Mesothelial cell of epicardium (in vitro differentiated cells): Measurements from ENCODE around the gene TOM1. TPM values are rescaled to one million over a fixed set of nuclear protein-coding genes. Genes with fewer than 3 reads are reported as not detected.

Experiments
- DNase-seq, 2 experiments: peaks; one replicate each; pipeline ENCODE4 v3.0.0; 2021; ENCODE audit warnings: low spot score in 2 of 2; ENCODE audit not compliant: unreplicated experiment in 2 of 2
- H3K27ac Mint-ChIP-seq: 2 replicates; pipeline ENCODE4 v1.8.0; 2021; ENCODE audit warnings: mixed read lengths
- H3K27me3 Mint-ChIP-seq: 2 replicates; pipeline ENCODE4 v1.8.0; 2021; ENCODE audit warnings: low read depth, mixed read lengths
- H3K36me3 Mint-ChIP-seq: 2 replicates; pipeline ENCODE4 v1.8.0; 2021; ENCODE audit warnings: mixed read lengths
- H3K4me1 Mint-ChIP-seq: 2 replicates; pipeline ENCODE4 v1.8.0; 2021; ENCODE audit warnings: mixed read lengths
- H3K4me3 Mint-ChIP-seq: 2 replicates; pipeline ENCODE4 v1.8.0; 2021; ENCODE audit warnings: mild to moderate bottlenecking, moderate library complexity, mixed read lengths
- H3K9me3 Mint-ChIP-seq: 2 replicates; pipeline ENCODE4 v1.8.0; 2021; ENCODE audit warnings: mixed read lengths
- CTCF ChIP-seq: fragments of 200-600 bp; sonication (generic); IDR thresholded peaks from one replicate; pipeline ENCODE4 v1.5.0; 2021; ENCODE audit warnings: antibody characterized with exemption; ENCODE audit not compliant: unreplicated experiment
- total RNA-seq: library from RNA; stranded (reverse); gene quantifications from 3 replicates; pipeline ENCODE4 v1.2.1, GENCODE V29; 2021

TOM1 gene
- total RNA-seq, 1 donor from 2014 or later, result 41.4 TPM

DNA sequence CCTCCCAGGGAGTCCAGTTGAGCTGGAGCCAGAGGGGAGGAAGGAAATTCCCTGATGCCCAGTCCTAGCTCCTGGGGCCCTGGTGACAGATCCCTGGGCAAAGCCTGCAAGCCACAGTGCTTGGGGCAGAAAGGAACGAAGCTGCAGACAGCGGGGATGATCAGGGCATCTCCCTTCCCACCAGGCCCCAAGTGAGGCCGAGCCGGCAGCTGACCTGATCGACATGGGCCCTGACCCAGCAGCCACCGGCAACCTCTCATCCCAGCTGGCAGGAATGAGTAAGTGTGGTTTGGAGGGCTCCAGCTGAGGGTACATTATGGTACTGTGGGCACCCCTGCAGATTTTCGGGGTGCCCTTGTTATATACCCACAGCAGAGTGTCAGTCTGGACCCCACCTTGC is 33.5 kb downstream of the TOM1 start:
- TF ChIP-seq CTCF, result no peak
- H3K9me3 Mint-ChIP-seq, result no peaks in the 10 kb centered on the region
- H3K27ac Mint-ChIP-seq, result no peak overlapping the region
- no peak overlapping the region for H3K4me3 Mint-ChIP-seq
- no peaks in the 10 kb centered on the region for H3K27me3 Mint-ChIP-seq
- DNase-seq, result no peak
- no peaks in the 10 kb centered on the region for H3K4me1 Mint-ChIP-seq
- H3K36me3 Mint-ChIP-seq, result peaks cover 16% of the 10 kb centered on the region

DNA sequence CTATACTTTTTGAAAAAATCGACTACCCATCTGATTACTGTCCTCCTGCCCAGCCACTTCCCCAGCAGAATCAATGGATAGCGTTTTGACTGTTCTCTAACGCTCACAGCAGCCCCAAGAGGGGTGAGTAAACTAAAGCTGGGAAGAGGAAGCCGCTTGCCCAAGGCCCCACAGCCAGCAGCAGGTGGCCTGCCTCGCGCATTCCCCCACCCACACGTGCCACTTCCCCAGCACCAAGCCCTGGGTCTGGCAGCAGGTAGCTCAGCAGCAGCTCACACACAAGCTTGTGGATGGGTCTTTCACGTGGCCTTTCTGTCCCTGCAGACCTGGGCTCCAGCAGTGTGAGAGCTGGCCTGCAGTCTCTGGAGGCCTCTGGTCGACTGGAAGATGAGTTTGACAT is 34.3 kb downstream of the TOM1 start:
- no peak overlapping the region for H3K27ac Mint-ChIP-seq
- H3K9me3 Mint-ChIP-seq, result no peaks in the 10 kb centered on the region
- no peaks in the 10 kb centered on the region for H3K4me1 Mint-ChIP-seq
- peaks cover 16% of the 10 kb centered on the region for H3K36me3 Mint-ChIP-seq
- no peak overlapping the region for H3K4me3 Mint-ChIP-seq
- TF ChIP-seq CTCF, result no peak
- no peak for DNase-seq
- no peaks in the 10 kb centered on the region for H3K27me3 Mint-ChIP-seq

DNA sequence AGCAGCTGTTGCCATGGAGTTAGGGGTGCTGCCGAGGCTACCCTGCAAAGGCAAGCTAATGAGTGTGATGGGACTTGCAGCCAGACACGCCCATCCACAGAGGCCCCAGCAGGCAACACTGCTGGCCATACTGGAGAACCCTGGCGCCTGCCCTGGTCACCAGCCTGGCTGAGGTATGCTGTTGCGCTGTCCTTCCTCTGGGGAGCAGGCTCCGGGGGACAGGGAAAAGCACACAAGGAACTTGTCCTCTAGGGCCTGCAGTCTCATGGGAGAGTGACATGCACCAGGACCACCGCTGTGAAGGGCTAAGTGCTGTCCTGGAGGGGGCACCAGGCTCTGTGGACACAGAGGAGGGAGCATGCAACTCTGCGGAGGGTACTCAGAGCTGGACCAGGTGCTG is 35.8 kb downstream of the TOM1 start:
- Mint-ChIP-seq H3K36me3 (peaks cover 16% of the 10 kb centered on the region), H3K27me3 (no peaks in the 10 kb centered on the region), H3K9me3 (no peaks in the 10 kb centered on the region), H3K27ac (no peak overlapping the region), H3K4me1 (no peaks in the 10 kb centered on the region), H3K4me3 (no peak overlapping the region)
- DNase-seq, result no peak
- TF ChIP-seq CTCF, result no peak

- H3K27me3 Mint-ChIP-seq, result no peaks in the 10 kb centered on the region
- H3K27ac Mint-ChIP-seq, result no peak overlapping the region
- peaks cover 22% of the 10 kb centered on the region for H3K36me3 Mint-ChIP-seq
- TF ChIP-seq CTCF, result no peak
- no peaks in the 10 kb centered on the region for H3K4me1 Mint-ChIP-seq
- DNase-seq, result no peak
- no peaks in the 10 kb centered on the region for H3K9me3 Mint-ChIP-seq
- no peak overlapping the region for H3K4me3 Mint-ChIP-seq
Measured at GRCh38 chr22:35335936-35336781, 36.5 kb downstream of the TOM1 start.

GRCh38 chr22:35337932-35338331 is 38.2 kb downstream of the TOM1 start:
- no peak overlapping the region for H3K27ac Mint-ChIP-seq

More at GRCh38 chr22:35337932-35338331, 38.2 kb downstream of the TOM1 start:
- Mint-ChIP-seq H3K36me3 (peaks cover 14% of the 10 kb centered on the region), H3K27me3 (no peaks in the 10 kb centered on the region), H3K9me3 (no peaks in the 10 kb centered on the region), H3K4me1 (no peaks in the 10 kb centered on the region), H3K4me3 (no peak overlapping the region)
- no peak for TF ChIP-seq CTCF
- no peak for DNase-seq
